ENCODE data around the gene MLH3.

DNA sequence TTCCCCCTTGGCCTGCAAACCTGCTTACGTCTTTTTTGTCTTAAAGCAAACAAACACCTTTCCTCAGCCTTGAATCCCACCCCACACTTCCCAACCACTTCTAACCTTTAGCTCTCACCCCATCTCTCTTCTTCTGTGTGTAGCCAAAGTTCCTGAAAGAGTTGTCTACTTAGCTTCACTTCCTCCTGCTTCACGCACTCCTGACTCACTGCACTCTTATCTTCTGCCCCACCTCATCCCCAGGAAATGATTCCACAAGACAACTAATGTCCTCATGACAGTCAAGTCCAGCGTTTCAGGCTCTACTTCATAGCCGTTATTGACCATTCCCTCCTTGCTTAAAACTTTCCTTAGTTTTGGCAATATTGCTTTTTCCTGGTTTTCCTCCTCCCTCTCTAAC is 26.2 kb downstream of the MLH3 start:
- TF ChIP-seq, protein P1, sequence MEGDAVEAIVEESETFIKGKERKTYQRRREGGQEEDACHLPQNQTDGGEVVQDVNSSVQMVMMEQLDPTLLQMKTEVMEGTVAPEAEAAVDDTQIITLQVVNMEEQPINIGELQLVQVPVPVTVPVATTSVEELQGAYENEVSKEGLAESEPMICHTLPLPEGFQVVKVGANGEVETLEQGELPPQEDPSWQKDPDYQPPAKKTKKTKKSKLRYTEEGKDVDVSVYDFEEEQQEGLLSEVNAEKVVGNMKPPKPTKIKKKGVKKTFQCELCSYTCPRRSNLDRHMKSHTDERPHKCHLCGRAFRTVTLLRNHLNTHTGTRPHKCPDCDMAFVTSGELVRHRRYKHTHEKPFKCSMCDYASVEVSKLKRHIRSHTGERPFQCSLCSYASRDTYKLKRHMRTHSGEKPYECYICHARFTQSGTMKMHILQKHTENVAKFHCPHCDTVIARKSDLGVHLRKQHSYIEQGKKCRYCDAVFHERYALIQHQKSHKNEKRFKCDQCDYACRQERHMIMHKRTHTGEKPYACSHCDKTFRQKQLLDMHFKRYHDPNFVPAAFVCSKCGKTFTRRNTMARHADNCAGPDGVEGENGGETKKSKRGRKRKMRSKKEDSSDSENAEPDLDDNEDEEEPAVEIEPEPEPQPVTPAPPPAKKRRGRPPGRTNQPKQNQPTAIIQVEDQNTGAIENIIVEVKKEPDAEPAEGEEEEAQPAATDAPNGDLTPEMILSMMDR (IDR thresholded peaks at IDR 0.05; ENCODE audit: low read depth, low read length) = no peak
- TF ChIP-seq, protein P2, sequence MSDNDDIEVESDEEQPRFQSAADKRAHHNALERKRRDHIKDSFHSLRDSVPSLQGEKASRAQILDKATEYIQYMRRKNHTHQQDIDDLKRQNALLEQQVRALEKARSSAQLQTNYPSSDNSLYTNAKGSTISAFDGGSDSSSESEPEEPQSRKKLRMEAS (IDR thresholded peaks at IDR 0.05; ENCODE audit: low read depth, low read length) = no peak
- TF ChIP-seq POLR2A (IDR thresholded peaks at IDR 0.05; ENCODE audit: extremely low read depth, insufficient read length) = no peak
- TF ChIP-seq MYC (IDR thresholded peaks at IDR 0.05; ENCODE audit: low read depth, low read length) = no peak

Data from NB4 (cell line).